D721Med (cell line): ENCODE results near the gene MAP3K6.

Experiments used
- DNase-seq: peaks from one replicate; pipeline ENCODE4 v3.0.0; 2011; ENCODE audit warnings: low spot score; ENCODE audit not compliant: insufficient read length
- FAIRE-seq: peaks from 2 replicates; lab custom pipeline; 2011; peaks lifted over from hg19 to GRCh38; lab: Jason Lieb, UNC
- CTCF ChIP-seq: IDR thresholded peaks from 2 replicates; pipeline ENCODE4 v1.5.1; 2012; ENCODE audit warnings: mild to moderate bottlenecking, control low read depth; ENCODE audit not compliant: insufficient read depth; ENCODE audit errors: missing control alignments

MAP3K6 gene

GRCh38 chr1:27338751-27339150, 28.0 kb downstream of the MAP3K6 start:
- DNase-seq (no peak), FAIRE-seq (no peak)
- no peak for TF ChIP-seq CTCF

- DNase-seq (no peak), FAIRE-seq (no peak)
Observed at GRCh38 chr1:27336756-27337155, 30.0 kb downstream of the MAP3K6 start.

GRCh38 chr1:27335506-27336422, 31.0 kb downstream of the MAP3K6 start:
- no peak for FAIRE-seq
- no peak for DNase-seq
- TF ChIP-seq CTCF, result no peak

More at GRCh38 chr1:27336756-27337155, 30.0 kb downstream of the MAP3K6 start:
- TF ChIP-seq CTCF, result no peak

- TF ChIP-seq CTCF, result no peak
- FAIRE-seq (no peak), DNase-seq (no peak)
Observed at GRCh38 chr1:27333717-27334279, 33.0 kb downstream of the MAP3K6 start.

- DNase-seq, result no peak
- FAIRE-seq, result no peak
- peak; percentile 57 for TF ChIP-seq CTCF
Observed at GRCh38 chr1:27332536-27333281, 34.1 kb downstream of the MAP3K6 start.

- DNase-seq (no peak), FAIRE-seq (no peak)
- no peak for TF ChIP-seq CTCF
Observed at GRCh38 chr1:27331922-27332321, 34.8 kb downstream of the MAP3K6 start.
